ENCODE measurements around the gene CAMK1.

The CAMK1 gene

DNA sequence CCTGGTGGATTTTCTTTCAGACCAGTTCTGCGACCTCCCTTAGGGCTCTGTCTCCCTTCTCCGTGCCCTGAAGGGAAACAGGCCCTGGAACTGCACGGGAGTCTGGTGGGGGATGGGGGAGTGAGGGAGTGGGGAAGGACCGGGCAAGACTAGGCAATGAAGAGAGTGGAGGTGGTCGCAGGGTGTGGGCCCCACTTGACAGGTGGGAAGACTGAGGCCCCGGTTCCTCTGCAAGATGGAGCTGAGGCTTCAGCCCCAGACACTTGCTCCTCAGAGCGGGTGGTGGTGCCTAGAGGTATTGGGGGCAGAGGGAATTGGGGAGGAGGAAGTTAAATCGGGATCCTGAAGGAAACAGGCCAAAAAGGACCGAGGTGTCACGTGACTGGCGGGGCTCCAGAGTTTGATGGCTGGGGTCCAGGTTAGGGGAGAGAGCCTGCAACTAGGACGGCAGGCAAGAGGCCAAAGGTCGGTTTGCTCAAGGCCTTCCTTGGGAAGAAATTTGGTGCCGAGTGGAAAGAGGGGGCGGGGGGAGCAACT is 597 bp upstream of the CAMK1 start:
- Histone ChIP-seq H3K27ac (replicated peaks) (peak overlapping the region; percentile 64), H3K27me3 (ENCODE audit: insufficient read depth, poor library complexity, severe bottlenecking) (no peaks in the 10 kb centered on the region)

DNA sequence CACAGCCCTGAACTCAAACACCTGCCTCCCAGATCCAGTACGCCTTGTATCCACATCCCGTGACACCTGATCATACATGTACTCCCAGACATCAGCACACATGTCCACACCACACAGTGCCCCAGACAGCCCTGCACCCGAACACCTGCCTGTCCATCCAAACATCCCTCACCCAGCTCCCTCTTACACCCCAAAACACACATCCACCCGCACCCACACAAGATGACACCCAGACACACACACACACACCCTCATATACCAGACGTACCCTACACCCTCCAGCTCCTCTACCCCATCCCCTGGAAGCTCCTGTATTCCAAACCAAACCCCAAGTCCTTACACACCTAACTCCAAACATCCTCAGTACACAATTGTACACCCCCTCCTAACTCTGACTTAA is 735 bp downstream of the CAMK1 start:
- Histone ChIP-seq H3K4me3 (replicated peaks; ENCODE audit: insufficient read depth, low read length) (peak overlapping the region; percentile 80), H3K27ac (replicated peaks) (peak overlapping the region; percentile 64), H3K27me3 (ENCODE audit: insufficient read depth, poor library complexity, severe bottlenecking) (no peaks in the 10 kb centered on the region)
- no peak for TF ChIP-seq POLR2AphosphoS5 (IDR thresholded peaks at IDR 0.05; ENCODE audit: low read depth)
- TF ChIP-seq SPI1 (IDR thresholded peaks at IDR 0.05; ENCODE audit: borderline replicate concordance, low read depth) = no peak
- TF ChIP-seq, protein P1, sequence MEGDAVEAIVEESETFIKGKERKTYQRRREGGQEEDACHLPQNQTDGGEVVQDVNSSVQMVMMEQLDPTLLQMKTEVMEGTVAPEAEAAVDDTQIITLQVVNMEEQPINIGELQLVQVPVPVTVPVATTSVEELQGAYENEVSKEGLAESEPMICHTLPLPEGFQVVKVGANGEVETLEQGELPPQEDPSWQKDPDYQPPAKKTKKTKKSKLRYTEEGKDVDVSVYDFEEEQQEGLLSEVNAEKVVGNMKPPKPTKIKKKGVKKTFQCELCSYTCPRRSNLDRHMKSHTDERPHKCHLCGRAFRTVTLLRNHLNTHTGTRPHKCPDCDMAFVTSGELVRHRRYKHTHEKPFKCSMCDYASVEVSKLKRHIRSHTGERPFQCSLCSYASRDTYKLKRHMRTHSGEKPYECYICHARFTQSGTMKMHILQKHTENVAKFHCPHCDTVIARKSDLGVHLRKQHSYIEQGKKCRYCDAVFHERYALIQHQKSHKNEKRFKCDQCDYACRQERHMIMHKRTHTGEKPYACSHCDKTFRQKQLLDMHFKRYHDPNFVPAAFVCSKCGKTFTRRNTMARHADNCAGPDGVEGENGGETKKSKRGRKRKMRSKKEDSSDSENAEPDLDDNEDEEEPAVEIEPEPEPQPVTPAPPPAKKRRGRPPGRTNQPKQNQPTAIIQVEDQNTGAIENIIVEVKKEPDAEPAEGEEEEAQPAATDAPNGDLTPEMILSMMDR (IDR thresholded peaks at IDR 0.05; ENCODE audit: insufficient read depth, low read length) = no peak
- no peak for TF ChIP-seq GABPA (IDR thresholded peaks at IDR 0.05; ENCODE audit: low read depth)
- TF ChIP-seq, protein P2, sequence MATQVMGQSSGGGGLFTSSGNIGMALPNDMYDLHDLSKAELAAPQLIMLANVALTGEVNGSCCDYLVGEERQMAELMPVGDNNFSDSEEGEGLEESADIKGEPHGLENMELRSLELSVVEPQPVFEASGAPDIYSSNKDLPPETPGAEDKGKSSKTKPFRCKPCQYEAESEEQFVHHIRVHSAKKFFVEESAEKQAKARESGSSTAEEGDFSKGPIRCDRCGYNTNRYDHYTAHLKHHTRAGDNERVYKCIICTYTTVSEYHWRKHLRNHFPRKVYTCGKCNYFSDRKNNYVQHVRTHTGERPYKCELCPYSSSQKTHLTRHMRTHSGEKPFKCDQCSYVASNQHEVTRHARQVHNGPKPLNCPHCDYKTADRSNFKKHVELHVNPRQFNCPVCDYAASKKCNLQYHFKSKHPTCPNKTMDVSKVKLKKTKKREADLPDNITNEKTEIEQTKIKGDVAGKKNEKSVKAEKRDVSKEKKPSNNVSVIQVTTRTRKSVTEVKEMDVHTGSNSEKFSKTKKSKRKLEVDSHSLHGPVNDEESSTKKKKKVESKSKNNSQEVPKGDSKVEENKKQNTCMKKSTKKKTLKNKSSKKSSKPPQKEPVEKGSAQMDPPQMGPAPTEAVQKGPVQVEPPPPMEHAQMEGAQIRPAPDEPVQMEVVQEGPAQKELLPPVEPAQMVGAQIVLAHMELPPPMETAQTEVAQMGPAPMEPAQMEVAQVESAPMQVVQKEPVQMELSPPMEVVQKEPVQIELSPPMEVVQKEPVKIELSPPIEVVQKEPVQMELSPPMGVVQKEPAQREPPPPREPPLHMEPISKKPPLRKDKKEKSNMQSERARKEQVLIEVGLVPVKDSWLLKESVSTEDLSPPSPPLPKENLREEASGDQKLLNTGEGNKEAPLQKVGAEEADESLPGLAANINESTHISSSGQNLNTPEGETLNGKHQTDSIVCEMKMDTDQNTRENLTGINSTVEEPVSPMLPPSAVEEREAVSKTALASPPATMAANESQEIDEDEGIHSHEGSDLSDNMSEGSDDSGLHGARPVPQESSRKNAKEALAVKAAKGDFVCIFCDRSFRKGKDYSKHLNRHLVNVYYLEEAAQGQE (IDR thresholded peaks at IDR 0.05; ENCODE audit: insufficient replicate concordance, low read depth) = no peak
- DNase-seq (ENCODE audit: low read depth in 1 of 2, low spot score in 1 of 2) = no peak

More for the DNA sequence above, 597 bp upstream of the CAMK1 start:
- TF ChIP-seq, protein P1 (IDR thresholded peaks at IDR 0.05; ENCODE audit: insufficient read depth, low read length) = no peak
- no peak for TF ChIP-seq SPI1 (IDR thresholded peaks at IDR 0.05; ENCODE audit: borderline replicate concordance, low read depth)
- no peak for TF ChIP-seq GABPA (IDR thresholded peaks at IDR 0.05; ENCODE audit: low read depth)
- TF ChIP-seq, protein P2 (IDR thresholded peaks at IDR 0.05; ENCODE audit: insufficient replicate concordance, low read depth) = no peak
- TF ChIP-seq POLR2AphosphoS5 (IDR thresholded peaks at IDR 0.05; ENCODE audit: low read depth) = no peak
- H3K4me3 ChIP-seq (replicated peaks; ENCODE audit: insufficient read depth, low read length) = peak overlapping the region; percentile 80
- no peak for DNase-seq (ENCODE audit: low read depth in 1 of 2, low spot score in 1 of 2)

DNA sequence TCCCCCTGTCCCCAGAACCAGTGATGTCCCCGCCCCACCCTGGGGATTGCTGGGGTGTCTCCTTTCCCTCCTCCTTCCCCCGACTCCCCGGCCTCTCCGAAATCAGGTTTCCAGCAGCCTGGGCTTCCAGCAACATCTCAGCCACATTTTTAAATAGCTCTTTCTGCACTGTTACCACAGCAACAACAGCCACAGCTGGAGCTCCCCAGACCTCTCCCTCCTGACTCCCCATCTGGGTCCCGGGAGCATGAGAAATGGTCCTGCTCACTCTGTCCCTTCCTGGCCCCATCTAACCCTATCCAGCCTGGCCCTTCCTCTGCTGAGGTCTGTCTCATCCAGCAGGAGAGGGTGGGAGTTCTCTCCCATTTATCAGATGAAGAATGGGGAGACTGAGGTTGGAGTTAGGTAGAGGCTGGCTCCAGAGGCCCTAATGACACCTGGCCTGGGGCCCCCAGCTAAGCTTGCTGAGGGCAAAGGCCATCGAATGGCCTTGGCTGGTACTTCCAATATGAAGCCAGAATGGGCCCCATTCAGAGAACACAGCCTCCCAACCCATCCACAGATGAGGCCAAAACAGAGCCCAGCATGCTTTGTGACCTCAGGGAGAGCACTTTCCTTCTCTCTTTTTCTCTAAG is 1.5 kb downstream of the CAMK1 start:
- Histone ChIP-seq H3K27me3 (ENCODE audit: insufficient read depth, poor library complexity, severe bottlenecking) (no peaks in the 10 kb centered on the region), H3K4me3 (replicated peaks; ENCODE audit: insufficient read depth, low read length) (peak overlapping the region; percentile 80), H3K27ac (replicated peaks) (0 out of 2 replicates have a peak overlapping the region, but pooled peaks have one; percentile 22)
- no peak for DNase-seq (ENCODE audit: low read depth in 1 of 2, low spot score in 1 of 2)
- TF ChIP-seq GABPA (IDR thresholded peaks at IDR 0.05; ENCODE audit: low read depth) = no peak
- TF ChIP-seq SPI1 (IDR thresholded peaks at IDR 0.05; ENCODE audit: borderline replicate concordance, low read depth) = no peak
- TF ChIP-seq, protein P1 (IDR thresholded peaks at IDR 0.05; ENCODE audit: insufficient read depth, low read length) = no peak
- TF ChIP-seq POLR2AphosphoS5 (IDR thresholded peaks at IDR 0.05; ENCODE audit: low read depth) = no peak
- TF ChIP-seq, protein P2 (IDR thresholded peaks at IDR 0.05; ENCODE audit: insufficient replicate concordance, low read depth) = no peak
